Measurements from ENCODE around the gene SMIM45.
"Not testable (repeated sequence)": the region's sequence is repeated elsewhere in the genome, so short reads cannot be mapped to it uniquely, and the experiment has no call there.

The SMIM45 gene

DNA sequence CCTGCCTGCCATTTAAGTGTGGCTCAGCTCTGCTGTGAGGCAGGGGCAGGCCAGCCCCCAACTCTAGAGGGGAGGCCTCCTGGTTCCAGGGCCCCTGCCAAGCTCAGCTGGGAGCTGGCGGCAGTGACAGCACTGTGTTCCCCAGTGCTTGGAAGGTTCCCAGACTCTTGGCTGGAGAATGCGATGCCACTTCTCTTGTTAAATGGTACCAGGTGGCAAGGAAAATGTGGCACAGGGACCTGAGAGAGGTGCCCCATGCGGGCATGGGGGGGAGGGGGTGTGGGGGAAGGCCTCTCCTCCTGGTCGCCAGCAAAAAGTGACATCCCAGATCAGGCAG lies 17.0 kb upstream of the SMIM45 start:
- no peak for DNase-seq

DNA sequence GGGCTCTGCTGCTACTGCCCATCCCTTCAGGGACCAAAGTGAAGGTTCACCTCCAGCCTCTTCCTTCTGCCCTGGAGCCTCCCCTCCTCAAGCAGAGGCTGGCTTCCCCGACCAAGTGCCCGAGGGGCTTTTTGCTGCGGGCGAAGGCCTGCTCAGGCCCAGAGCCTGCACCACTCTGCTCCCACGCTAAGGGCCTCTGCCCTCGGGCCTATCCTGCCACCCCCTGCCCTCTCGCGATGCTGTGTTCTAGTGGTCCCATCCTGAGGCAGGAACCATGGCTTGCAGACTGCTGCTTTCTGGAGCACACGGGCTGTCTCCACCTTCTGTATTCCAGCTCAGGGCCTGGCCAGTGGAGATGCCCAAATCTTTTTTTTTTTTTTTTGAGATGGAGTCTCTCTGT lies 16.4 kb upstream of the SMIM45 start:
- no peak for DNase-seq

DNA sequence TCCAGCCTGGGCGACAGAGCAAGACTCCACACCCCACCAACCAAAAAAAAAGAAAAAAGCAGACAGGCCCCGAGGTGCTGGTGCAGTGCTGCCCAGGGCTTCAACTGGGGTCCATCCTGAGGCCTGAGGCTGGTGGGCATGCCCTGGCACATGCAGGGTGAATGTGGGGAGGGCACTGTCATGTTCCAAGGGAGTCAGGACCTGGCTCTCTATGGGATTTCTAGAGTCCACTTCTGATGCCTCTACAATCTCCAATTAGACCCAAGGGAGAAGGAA lies 15.1 kb upstream of the SMIM45 start:
- no peak for DNase-seq

DNA sequence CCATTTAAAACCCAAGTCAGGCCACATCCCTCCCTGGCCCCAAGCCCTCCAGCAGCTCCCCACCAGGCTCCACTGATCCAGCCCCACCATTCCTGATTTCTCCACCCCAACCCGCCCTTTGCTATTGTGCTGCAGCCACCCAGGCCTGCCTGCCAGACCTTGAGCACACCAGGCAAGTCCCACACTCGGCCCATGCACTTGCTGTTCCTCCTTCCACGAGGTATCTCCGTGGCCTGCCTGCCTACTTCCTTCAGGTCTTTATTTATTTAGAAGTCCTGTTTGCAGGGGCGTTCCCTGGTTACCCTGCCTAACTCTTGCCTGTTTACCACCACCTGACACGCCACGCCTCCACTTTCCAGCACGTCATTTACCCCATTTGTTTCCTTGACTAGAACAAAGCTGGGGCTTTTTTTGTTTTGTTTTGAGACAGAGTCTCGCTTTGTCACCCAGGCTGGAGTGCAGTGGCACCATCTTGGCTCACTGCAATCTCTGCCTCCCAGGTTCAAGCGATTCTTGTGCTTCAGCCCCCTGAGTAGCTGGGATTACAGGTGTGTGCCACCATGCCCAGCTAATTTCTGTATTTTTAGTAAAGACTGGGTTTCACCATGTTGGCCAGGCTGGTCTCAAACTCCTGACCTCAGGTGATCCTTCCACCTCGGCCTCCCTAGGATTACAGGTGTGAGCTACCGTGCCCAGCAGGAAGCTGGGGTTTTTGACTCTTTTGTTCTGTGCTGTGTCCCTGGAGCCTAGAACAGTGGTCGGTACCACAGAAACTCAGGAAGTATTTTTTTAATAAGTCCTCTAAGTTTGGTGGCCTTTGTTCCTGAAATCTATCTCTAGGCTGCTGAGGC lies 11.7 kb upstream of the SMIM45 start:
- DNase-seq: no peak

DNA sequence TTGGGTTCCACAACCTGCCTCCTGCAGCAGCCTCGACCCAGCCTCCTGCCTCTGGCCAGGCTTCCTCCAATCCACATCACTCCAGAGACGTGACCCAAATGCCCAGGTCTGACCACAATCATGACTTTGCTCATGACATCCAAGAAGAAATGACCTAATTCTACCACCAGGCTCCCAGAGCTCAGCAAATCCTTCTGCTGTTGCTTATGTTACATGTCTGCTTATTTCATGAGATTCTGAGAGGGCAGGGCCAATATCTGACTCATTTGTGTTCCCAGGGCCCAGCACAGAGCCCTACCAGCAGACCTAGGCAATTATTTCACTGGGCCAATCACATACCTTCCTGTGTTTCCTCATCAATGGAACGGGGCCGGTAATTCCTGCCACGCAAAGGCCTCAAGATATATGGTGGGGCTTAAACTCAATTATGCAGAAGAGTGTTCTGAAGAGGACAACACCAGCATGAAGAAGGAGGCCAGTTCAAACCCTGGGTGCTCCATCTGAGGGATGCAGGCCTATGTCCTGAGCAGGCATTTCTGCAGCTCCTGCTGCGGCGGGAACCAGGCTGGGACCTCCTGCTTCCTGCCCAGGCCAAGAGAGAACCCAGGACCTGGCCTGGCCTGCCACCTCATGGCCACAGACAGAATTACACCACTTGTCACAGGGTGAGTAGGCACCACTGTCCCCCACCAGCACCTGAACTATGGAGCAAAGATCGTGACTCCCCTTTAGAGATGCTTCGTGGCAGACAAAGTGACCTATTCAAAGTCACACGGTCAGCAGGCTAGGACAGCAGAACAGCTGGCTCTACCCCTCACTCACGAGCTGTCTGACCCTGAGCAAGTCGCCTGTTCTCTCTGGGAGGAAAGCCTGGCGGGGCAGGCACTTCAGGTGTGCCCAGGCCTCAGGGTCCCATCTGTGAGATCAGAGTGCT lies 10.9 kb upstream of the SMIM45 start:
- DNase-seq: no peak

DNA sequence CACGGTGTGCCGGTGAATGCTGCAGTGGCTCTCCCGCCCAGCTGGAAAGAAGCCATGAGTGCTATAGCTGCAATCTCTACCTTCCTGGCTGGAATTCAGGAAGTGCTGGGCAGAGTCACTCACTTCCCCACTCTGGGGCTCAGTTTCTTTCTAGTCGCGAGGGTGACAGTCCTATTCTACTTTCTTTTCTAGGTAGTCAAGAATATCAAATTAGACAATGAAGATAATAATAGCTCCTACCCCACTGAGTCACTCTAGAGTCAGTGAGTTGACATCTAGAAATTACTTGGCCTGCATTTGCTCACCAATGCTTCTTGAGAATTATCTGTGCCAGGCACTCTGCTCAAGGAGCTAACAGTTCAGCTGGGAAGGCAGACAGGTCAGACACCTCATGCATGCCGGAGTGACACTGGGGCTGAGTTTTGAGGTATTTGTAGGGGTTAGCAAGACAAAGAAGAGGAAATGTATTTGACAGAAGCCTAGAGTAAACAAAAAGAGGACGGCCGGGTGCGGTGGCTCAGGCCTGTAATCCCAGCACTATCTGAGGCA lies 8.2 kb upstream of the SMIM45 start:
- DNase-seq: no peak

DNA sequence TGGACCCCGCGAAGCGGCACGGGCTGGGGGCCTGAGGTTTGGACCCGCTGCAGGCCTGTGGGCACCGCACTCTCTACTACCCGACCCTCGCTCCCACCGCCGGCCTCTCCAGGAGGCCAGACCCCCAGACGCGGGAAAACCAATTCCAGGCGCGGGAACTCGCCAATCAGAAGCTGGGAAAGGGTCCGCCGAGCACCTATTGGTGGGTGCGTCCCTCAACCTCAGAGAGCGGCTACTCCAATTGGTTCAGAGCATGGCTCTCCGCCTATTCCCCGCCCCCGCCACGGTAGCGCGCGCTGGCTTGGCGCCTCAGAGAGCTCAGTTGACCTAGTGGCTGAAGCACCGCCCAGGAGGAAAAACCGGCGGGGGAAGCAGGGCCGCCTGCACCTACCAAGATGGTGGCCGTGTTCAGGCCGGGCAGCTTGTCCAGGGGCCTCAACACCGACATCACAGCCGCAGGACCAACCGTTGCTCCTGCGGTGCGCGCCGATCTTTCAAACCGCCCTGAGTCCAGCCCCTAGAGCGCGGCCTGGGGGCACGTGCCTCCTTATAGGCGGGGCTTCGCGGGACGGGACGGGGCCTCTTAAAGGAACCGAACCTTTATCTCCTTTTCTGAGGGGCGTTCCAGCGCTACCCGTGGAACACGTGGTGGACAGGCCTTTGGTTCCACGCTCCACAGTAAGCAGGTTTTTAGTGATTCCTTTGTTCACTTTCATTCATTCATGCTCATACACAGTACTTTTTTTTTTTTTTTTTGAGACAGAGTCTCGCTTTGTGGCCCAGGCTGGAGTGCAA lies 5.1 kb upstream of the SMIM45 start, which contains the start of gene CENPM:
TSS of gene CENPM (minus strand) at position 524 of the 795 bp plus-strand sequence. CDS start at position 448, 76 bp downstream.
- peak; percentile 55 for DNase-seq

DNA sequence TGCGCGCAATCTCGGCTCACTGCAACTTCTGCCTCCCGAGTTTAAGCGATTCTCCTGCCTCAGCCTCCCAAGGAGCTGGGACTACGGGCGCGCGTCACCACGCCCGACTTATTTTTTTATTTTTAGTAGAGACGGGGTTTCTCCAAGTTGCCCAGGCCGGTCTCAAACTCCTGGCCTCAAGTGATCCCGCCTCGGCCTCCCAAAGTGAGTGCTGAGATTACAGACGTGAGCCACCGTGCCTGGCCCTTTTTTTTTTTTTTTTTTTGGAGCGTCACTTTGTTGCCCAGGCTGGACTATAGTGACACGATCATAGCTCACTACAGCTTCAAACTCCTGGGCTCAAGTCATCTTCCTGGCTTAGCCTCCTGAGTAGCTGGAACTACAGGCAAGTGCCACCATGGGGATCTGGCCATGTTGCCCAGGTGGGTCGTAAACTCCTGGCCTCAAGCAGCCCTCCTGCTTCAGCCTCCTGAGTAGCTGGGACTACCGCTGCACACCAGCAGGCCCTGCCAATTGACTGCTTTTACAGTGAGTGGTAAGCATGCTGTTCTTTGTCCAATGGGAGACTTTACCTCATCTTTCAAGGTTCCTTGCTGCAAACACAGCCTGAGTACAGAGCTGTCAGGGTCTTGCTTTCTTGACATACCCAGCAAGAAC lies 4.4 kb upstream of the SMIM45 start:
- no peak for DNase-seq

DNA sequence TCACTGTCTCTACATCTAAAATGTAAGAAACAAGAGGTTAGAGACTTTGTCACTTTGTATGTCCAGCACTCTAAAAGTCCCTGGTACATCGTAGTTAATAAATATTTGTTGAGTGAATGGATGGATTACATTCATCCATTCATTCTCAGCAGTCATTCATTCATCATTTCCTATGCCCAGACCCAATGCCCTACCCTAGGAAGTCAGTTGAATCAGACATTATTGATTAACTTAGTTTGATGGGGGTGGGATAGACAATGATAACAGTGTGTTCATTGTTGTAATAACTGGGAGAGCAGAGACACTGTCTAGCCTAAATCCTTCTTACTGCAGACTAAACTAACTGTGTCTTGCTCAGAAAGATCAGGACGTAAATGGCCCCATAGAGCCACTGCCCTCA lies 3.8 kb upstream of the SMIM45 start:
- DNase-seq: no peak

DNA sequence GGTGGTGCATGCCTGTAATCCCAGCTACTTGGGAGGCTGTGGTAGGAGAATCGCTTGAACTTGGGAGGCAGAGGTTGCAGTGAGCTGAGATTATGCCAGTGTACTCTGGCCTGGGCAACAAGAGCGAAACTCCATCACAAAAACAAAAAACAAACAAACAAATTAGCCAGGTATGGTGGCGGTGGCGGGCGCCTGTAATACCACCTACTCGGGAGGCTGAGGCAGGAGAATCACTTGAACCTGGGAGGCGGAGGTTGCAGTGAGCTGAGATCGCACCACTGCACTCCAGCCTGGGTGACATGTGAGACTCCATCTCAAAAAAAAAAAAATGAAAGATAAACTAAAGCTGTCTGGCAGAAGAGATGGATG lies 3.0 kb upstream of the SMIM45 start:
- not testable (repeated sequence) for DNase-seq

DNA sequence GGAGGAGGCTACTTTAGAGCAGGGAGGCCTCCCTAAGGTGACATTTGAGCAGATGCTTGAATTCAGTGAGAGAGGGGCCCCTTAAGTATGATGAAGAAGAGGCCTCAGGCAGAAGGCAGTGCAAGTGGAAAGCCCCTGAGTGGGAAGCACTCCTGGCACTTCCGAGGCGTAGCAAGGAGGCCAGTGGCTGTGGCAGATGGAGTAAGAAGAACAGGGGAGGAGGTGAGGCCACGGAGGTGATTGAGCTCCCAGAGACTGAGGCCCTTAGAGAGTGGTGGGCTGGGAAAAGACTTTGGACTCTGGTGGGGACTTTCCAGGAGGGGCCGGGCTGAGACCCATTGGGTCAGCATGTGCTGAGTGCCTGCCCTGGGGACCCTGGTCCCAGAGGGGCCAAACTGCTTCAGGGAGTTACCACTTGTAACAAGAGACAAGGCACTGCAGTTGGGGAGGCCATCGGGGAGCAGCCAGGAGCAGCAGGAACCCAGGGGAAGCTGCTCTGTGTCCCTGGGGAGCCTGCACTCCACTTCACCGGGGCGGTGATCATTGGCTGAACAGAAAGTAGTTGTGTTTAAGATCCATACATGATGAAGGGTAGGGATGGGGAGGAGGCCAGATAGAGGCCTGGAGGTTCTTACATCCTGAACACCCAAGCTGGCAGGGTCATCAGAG lies 2.5 kb upstream of the SMIM45 start:
- DNase-seq: no peak

DNA sequence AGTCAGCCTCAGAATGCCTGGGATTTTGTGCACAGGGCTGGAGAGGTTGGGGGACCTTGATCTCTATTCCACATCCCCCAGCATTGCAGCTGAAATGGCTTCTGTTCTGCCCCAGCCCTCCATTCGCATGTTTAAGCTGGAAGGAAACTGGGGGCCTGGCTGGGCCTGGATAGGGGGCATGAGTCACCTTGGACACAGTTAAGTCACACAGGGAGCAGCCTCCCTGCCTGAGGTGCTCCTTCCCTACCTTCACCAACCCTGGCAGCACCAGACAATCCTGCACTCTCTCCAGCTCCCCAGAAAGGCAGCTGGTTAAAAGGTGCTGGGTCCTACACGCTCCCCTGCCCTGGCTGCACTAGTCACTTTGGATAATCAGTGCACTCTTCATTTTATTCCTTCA lies 763 bp downstream of the SMIM45 start:
- DNase-seq: no peak

DNA sequence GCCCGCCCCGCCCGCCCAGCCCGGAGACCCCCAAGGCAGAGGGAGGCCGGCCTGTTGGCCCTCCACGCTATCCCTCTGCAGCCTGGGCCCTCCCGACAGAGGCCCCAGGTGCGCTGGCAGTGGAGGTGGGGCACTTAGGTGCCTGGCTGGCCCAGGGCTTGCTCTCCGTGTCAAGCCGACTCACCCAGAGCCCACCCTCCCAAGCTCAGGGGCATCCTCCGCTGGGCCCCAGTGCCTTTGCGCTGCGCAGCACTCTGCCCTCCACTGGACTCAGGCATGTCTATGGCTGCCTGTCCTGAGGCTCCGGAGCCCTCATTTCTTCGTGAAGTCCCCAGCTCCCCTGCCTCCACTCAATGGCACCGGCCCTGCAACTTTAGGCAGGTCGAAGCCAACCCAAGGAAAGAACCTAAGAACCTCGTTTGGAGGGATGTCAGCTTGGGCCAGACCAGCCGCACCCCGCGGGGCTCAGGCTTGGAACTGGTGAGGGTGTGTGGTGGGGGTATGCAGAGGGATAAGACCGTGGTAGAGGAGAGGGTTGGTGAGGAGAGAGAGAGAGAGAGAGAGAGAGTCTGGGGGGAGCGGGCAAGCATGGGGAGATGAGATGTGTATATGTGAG lies 6.1 kb downstream of the SMIM45 start:
- DNase-seq: no peak

DNA sequence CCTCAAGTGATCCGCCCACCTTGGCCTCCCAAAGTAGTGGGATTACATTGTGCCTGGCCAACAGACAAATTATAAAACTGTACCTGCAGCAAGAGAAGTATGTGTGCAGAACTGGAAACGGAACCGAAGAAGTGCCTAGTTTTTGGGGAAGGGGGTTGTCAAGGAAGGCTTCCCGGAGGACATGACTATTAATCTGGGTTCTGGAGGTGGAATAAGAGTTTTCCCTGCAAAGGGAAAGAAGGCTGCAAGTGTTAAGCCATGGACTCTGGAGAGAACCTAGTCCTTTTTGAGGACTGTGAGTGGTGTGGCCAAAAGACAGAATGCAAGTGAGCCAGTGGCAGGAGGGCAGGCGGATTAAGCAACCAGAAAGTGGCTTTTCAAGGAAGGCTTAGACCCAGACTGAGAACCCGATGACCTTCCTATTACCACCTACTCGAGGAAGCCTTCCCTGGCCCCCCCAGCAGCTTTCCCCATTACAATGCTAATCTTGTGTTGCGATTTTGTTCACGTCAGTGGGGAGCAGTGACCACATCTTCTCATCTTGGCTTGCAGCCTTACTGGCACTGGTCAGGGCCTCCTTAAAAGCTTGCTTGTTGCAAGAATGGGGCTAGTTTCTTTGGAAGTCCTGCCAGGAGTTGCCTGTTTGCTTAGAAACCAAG lies 11.6 kb downstream of the SMIM45 start:
- no peak for DNase-seq

DNA sequence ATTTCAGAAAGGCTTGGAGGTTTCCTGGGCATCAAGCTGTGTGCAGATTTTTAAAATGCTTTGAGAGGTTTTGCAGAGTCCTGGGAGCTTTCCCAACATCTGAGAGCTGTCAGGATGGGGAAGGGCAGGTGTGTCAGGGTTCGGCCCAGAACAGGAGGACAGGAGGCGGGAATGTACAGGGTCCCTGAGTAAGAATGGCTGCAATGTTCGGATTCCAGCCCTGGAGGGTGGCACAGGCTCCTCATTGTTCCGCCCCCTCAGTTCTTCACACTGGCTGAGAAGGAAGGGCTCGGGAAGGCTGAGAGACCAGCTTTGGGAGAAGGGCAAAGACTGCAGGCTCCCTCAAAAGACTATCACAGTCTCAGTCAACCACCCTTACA lies 12.2 kb downstream of the SMIM45 start:
- no peak for DNase-seq

DNA sequence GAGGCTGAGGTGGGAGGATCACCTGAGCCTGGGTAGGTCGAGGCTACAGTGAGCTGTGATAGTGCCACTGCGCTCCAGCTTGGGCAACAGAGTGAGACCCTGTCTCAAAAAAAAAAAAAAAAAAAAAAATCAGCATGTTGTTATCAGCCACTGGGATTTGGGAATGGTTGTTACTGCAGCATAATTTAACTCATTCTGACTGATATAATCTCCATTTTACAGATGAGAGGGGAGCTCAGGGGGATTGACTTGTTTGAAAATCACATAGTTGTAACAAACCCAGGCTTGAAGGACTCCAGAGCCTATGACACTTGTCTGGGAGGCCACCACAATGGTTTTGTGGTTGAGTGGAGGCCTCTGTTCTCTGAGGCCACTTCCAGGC lies 14.3 kb downstream of the SMIM45 start:
- DNase-seq: no peak

DNA sequence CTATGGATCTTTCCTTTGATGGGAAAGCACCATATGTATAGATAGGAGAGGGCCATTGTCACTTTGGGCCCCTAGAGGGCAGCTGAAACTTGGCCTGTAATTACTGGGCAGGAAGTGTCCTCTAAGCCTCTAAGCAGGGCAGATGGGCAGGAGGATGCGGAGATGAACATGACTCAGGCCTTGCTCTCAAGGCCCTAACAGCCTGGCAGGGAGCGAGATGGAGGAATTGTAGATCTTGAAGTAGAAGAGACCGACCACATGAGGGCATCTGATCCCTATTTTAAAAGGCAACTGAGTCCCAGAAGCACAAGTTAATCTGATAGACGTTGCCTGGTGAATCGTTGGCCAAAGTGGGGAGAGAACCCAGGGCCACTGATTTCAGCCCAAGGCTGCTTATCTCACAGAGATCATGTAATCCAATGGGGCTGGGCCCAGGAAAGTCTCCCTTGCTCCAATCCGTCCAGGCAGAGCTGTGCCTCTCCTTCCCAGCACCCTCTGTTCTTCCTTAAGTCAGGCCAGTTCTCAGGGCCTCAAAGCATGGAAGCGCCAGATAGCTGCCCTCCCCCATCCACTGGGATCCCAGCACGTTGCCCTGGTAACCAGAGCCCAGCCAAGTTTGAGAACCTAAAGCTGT lies 14.8 kb downstream of the SMIM45 start:
- peak; percentile 26 for DNase-seq

DNA sequence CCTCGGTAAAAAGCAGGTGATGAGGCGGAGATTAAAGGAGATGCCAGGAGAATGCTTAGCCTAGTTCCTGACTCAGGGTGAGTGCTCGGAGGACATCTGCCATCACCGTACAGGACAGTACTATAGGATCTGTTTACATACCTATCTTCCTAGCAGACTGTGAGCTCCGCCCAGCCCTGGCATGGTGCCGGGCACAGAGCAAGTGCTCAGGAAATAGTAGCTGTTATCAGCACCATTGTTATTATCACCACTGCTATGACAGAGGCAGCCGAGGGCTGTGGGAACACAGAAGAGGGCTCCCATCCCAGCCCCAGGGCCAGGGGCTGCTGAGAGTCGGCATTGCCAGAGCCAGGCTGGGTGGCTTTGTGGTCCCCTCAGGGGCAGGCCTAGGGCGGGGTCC lies 16.7 kb downstream of the SMIM45 start:
- DNase-seq: no peak

DNA sequence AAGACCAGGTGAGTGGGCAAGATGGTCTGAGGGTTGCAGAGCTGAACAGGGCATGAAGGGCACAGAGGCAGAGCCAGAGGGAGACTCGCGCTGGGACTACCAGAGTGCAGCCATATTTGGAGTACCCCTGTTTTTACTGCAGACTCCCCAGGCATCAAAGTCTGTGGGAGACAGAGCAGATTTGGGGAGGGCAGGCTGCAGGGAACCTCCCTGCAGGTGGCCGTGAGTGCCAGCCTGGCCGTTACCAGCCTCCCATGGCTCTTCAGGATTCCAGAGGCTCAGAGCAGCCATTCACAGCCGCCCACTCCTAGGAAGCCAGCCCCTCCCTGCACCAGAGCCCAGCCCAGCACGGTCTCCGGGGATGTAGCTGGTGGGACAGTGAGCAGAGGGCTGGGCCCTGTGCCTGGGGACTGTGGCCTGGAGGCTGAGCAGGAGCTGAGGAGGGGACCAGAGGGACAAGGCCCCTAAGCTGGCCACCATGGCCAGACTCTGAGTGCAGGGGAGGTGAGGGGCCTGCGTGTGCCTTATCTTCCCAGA lies 17.2 kb downstream of the SMIM45 start, which contains the start of gene SEPTIN3:
TSS of gene SEPTIN3 (plus strand) at position 334 of the 537 bp plus-strand sequence. CDS start 2,050 bp downstream, outside the sequence.
- no peak for DNase-seq

DNA sequence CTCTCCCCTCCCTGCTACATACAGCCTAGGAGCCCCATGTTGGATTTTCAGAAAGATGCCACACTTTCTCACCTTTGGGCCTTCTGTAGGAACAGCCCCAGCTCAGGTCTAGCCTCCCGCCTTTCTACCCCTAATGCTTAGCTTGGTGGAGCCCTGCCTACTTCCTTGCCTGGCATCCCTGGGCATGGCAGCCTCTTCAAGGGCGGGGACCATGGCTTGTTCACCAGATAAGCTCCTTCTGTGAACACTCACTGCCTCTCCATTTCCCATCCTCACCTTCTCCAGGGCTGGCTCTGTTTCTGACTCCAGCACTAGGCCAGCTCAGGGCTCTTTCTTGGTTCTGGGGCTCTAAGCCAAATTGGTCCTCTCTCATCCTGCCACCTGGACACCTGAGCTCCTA lies 18.7 kb downstream of the SMIM45 start:
- no peak for DNase-seq

All from SIG-M5 (cell line).